Trophoblast cell (in vitro differentiated cells and primary cell): Measurements from ENCODE around the gene CTU2.

Experiments
- DNase-seq, 2 donors: peaks; one replicate each; pipeline ENCODE4 v3.0.0-alpha.2; 2016
- H2AFZ ChIP-seq: 2 replicates; pipeline ENCODE4 v1.6.1; 2013; ENCODE audit warnings: low read length, moderate library complexity, mild to moderate bottlenecking; ENCODE audit not compliant: insufficient read depth, poor library complexity
- H2AK5ac ChIP-seq: 2 replicates; pipeline ENCODE4 v1.6.1; 2013; ENCODE audit warnings: mild to moderate bottlenecking, low read length
- H2BK120ac ChIP-seq: 2 replicates; pipeline ENCODE4 v1.6.1; 2013; ENCODE audit warnings: low read length, mild to moderate bottlenecking, moderate library complexity; ENCODE audit not compliant: insufficient read depth, poor library complexity
- H2BK12ac ChIP-seq: 2 replicates; pipeline ENCODE4 v1.6.1; 2013; ENCODE audit warnings: mild to moderate bottlenecking, low read length, moderate library complexity
- H2BK5ac ChIP-seq: 2 replicates; pipeline ENCODE4 v1.6.1; 2013; ENCODE audit warnings: low read length, low read depth, moderate library complexity, mild to moderate bottlenecking; ENCODE audit not compliant: poor library complexity
- H3K14ac ChIP-seq: 2 replicates; pipeline ENCODE4 v1.6.1; 2013; ENCODE audit warnings: mild to moderate bottlenecking, low read length
- H3K18ac ChIP-seq: 2 replicates; pipeline ENCODE4 v1.6.1; 2013; ENCODE audit warnings: mild to moderate bottlenecking, low read length
- H3K23ac ChIP-seq: 2 replicates; pipeline ENCODE4 v1.6.1; 2013; ENCODE audit warnings: low read length
- H3K27ac ChIP-seq: 2 replicates; pipeline ENCODE4 v1.5.1; 2013; ENCODE audit warnings: low read depth, mild to moderate bottlenecking, inconsistent platforms, low read length, moderate library complexity
- H3K27me3 ChIP-seq: 2 replicates; pipeline ENCODE4 v1.6.1; 2013; ENCODE audit warnings: inconsistent platforms, mild to moderate bottlenecking, low read length, moderate library complexity; ENCODE audit not compliant: insufficient read depth
- H3K36me3 ChIP-seq, 2 experiments: 1 replicate in 1 of 2; 2 replicates in 1 of 2; pipeline ENCODE4 v1.6.1; 2013; ENCODE audit warnings: low read length in 2 of 2, mild to moderate bottlenecking in 2 of 2, moderate library complexity in 1 of 2; ENCODE audit not compliant: insufficient read depth in 2 of 2, control insufficient read depth in 1 of 2
- H3K4ac ChIP-seq: 2 replicates; pipeline ENCODE4 v1.6.1; 2013; ENCODE audit warnings: low read depth, mild to moderate bottlenecking, low read length, moderate library complexity
- H3K4me1 ChIP-seq, 2 experiments: 1 replicate in 1 of 2; 2 replicates in 1 of 2; pipeline ENCODE4 v1.6.1; 2013; ENCODE audit warnings: low read length in 2 of 2, mild to moderate bottlenecking in 2 of 2, moderate library complexity in 1 of 2; ENCODE audit not compliant: insufficient read depth in 2 of 2, control insufficient read depth in 1 of 2
- H3K4me2 ChIP-seq: 2 replicates; pipeline ENCODE4 v1.6.1; 2013; ENCODE audit warnings: inconsistent platforms, mild to moderate bottlenecking, low read length, moderate library complexity
- H3K4me3 ChIP-seq: 2 replicates; pipeline ENCODE4 v1.5.1; 2013; ENCODE audit warnings: mild to moderate bottlenecking, low read depth, low read length, inconsistent platforms
- H3K79me1 ChIP-seq: one replicate; pipeline ENCODE4 v1.6.1; 2013; ENCODE audit warnings: low read length
- H3K79me2 ChIP-seq: 2 replicates; pipeline ENCODE4 v1.6.1; 2013; ENCODE audit warnings: low read length, mild to moderate bottlenecking; ENCODE audit not compliant: control insufficient read depth, insufficient read depth, poor library complexity
- H3K9ac ChIP-seq: 2 replicates; pipeline ENCODE4 v1.6.1; 2013; ENCODE audit warnings: mild to moderate bottlenecking, low read length
- H3K9me3 ChIP-seq: 2 replicates; pipeline ENCODE4 v1.6.1; 2013; ENCODE audit warnings: low read depth, mild to moderate bottlenecking, control low read depth, inconsistent platforms, low read length; ENCODE audit not compliant: insufficient read depth
- H4K12ac ChIP-seq: 2 replicates; pipeline ENCODE4 v1.6.1; 2013; ENCODE audit warnings: low read depth, mild to moderate bottlenecking, low read length, moderate library complexity
- H4K8ac ChIP-seq: 2 replicates; pipeline ENCODE4 v1.6.1; 2013; ENCODE audit warnings: low read depth, mild to moderate bottlenecking, low read length, moderate library complexity
- H4K91ac ChIP-seq: one replicate; pipeline ENCODE4 v1.6.1; 2013; ENCODE audit warnings: low read depth, mild to moderate bottlenecking, low read length, moderate library complexity
- WGBS: extraction: QIAGEN DNeasy Blood & Tissue Kit; methylation state at CpG from one replicate; pipeline ENCODE4 v1.1.7; 2013; ENCODE audit warnings: missing lambda C conversion rate; ENCODE audit not compliant: insufficient read length, insufficient coverage; ENCODE audit errors: extremely low coverage; 5-methylcytosine and 5-hydroxymethylcytosine counted together

CTU2 gene

GRCh38 chr16:88754912-88755744 is 48.8 kb downstream of the CTU2 start:
- H4K8ac ChIP-seq: no peak overlapping the region
- no peak overlapping the region for H3K9ac ChIP-seq
- H4K12ac ChIP-seq: no peak overlapping the region
- H3K4me1 ChIP-seq: peaks cover 4 to 13% of the 10 kb centered on the region in 2 experiments
- no peak overlapping the region for H2AFZ ChIP-seq
- peaks cover 4 to 9% of the 10 kb centered on the region in 2 experiments for H3K36me3 ChIP-seq
- H2BK5ac ChIP-seq: no peak overlapping the region
- H3K27me3 ChIP-seq: no peaks in the 10 kb centered on the region
- no peak overlapping the region for H3K27ac ChIP-seq
- no peak overlapping the region for H3K4me2 ChIP-seq
- H3K14ac ChIP-seq: no peak overlapping the region
- H3K9me3 ChIP-seq: peaks cover 5% of the 10 kb centered on the region
- WGBS: no CpG with 5 or more reads among the region's 42 CpGs
- no peak overlapping the region for H3K23ac ChIP-seq
- no peak overlapping the region for H2BK12ac ChIP-seq
- peaks cover 2% of the 10 kb centered on the region for H3K79me2 ChIP-seq
- no peak overlapping the region for H2BK120ac ChIP-seq
- no peak overlapping the region for H4K91ac ChIP-seq
- no peaks in the 10 kb centered on the region for H3K79me1 ChIP-seq
- no peak overlapping the region for H2AK5ac ChIP-seq
- H3K4ac ChIP-seq: no peak overlapping the region
- DNase-seq: peak; percentile 96 to 98
- H3K4me3 ChIP-seq: no peak overlapping the region
- no peak overlapping the region for H3K18ac ChIP-seq

- WGBS: no CpG with 5 or more reads among the region's 23 CpGs
Observed at GRCh38 chr16:88755745-88756443, 49.6 kb downstream of the CTU2 start.

DNA sequence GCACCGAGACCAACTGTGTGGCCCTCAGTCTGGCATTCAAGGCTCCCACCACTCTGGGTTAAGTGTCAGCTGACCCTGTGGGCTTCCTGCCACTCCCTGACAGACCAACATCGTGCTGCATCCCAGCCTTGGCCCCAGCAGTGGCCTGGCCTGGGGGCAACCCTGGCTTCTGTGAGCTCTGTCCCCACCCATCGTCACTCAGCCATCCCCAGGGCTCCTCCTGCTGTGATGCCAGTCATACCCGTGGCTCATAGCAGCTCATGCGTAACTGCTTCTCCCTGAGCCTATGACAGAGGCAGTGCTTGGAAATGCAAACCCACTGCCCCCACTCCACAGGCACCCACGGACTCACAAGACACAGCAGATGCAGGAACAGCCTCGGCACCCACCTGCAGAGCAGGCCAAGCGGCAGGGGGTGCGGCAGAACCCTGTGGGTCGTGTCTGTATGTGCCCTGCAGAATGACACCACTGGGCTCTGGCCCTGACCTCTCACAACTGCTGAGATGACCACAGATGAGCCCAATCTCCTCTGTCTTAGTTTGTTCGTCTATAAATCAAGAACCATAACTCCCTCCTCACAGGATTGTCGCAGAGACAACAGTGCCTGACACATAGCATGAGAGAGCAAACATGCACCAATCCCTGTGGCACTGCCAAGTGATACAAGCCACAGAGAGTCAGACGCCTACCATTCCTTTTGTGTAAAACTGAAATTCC is 52.1 kb downstream of the CTU2 start:
- Histone ChIP-seq H3K36me3 (peaks cover 7% of the 10 kb centered on the region in 2 experiments), H3K27ac (no peak overlapping the region), H2AK5ac (no peak overlapping the region), H4K8ac (no peak overlapping the region), H2AFZ (no peak overlapping the region), H4K91ac (no peak overlapping the region), H3K79me1 (peaks cover 11% of the 10 kb centered on the region), H3K4ac (no peak overlapping the region), H3K4me3 (no peak overlapping the region), H3K14ac (no peak overlapping the region), H2BK120ac (no peak overlapping the region), H2BK12ac (no peak overlapping the region), H3K4me1 (peaks cover 21 to 37% of the 10 kb centered on the region in 2 experiments), H3K18ac (no peak overlapping the region), H2BK5ac (no peak overlapping the region), H4K12ac (no peak overlapping the region), H3K9me3 (peaks cover 6% of the 10 kb centered on the region), H3K27me3 (no peaks in the 10 kb centered on the region), H3K9ac (no peak overlapping the region), H3K4me2 (no peak overlapping the region), H3K23ac (no peak overlapping the region), H3K79me2 (peaks cover 13% of the 10 kb centered on the region)
- DNase-seq: no peak
- no CpG with 5 or more reads among the region's 13 CpGs for WGBS

More at GRCh38 chr16:88755745-88756443, 49.6 kb downstream of the CTU2 start:
- H3K4me3 ChIP-seq: no peak overlapping the region
- H3K14ac ChIP-seq: no peak overlapping the region
- no peak overlapping the region for H3K4ac ChIP-seq
- no peak overlapping the region for H2BK12ac ChIP-seq
- no peak overlapping the region for H2BK120ac ChIP-seq
- H3K4me1 ChIP-seq: peaks cover 4 to 14% of the 10 kb centered on the region in 2 experiments
- H2AFZ ChIP-seq: no peak overlapping the region
- peaks cover 5% of the 10 kb centered on the region for H3K9me3 ChIP-seq
- DNase-seq: no peak
- H3K23ac ChIP-seq: no peak overlapping the region
- H4K91ac ChIP-seq: no peak overlapping the region
- H2BK5ac ChIP-seq: no peak overlapping the region
- H3K9ac ChIP-seq: no peak overlapping the region
- H3K27ac ChIP-seq: no peak overlapping the region
- H3K79me1 ChIP-seq: no peaks in the 10 kb centered on the region
- H3K18ac ChIP-seq: no peak overlapping the region
- H3K36me3 ChIP-seq: peaks cover 4 to 9% of the 10 kb centered on the region in 2 experiments
- H3K27me3 ChIP-seq: no peaks in the 10 kb centered on the region
- peaks cover 2% of the 10 kb centered on the region for H3K79me2 ChIP-seq
- no peak overlapping the region for H4K12ac ChIP-seq
- no peak overlapping the region for H4K8ac ChIP-seq
- H2AK5ac ChIP-seq: no peak overlapping the region
- H3K4me2 ChIP-seq: no peak overlapping the region

- H3K27me3 ChIP-seq: no peaks in the 10 kb centered on the region
- H3K14ac ChIP-seq: no peak overlapping the region
- H4K12ac ChIP-seq: no peak overlapping the region
- H2AK5ac ChIP-seq: no peak overlapping the region
- no peak overlapping the region for H2BK5ac ChIP-seq
- H3K79me1 ChIP-seq: peaks cover 12% of the 10 kb centered on the region
- no peak overlapping the region for H3K18ac ChIP-seq
- H2BK12ac ChIP-seq: no peak overlapping the region
- DNase-seq: no peak
- no CpG with 5 or more reads among the region's 6 CpGs for WGBS
- H3K4me2 ChIP-seq: no peak overlapping the region
- H2BK120ac ChIP-seq: no peak overlapping the region
- no peak overlapping the region for H3K9ac ChIP-seq
- H3K36me3 ChIP-seq: peaks cover 7% of the 10 kb centered on the region in 2 experiments
- no peak overlapping the region for H4K8ac ChIP-seq
- H3K27ac ChIP-seq: no peak overlapping the region
- H3K23ac ChIP-seq: no peak overlapping the region
- H3K4me1 ChIP-seq: peaks cover 24 to 41% of the 10 kb centered on the region in 2 experiments
- H3K9me3 ChIP-seq: peaks cover 6% of the 10 kb centered on the region
- no peak overlapping the region for H3K4ac ChIP-seq
- H4K91ac ChIP-seq: no peak overlapping the region
- H2AFZ ChIP-seq: no peak overlapping the region
- no peak overlapping the region for H3K4me3 ChIP-seq
- H3K79me2 ChIP-seq: peaks cover 13% of the 10 kb centered on the region
Observed at GRCh38 chr16:88758944-88759244, 52.6 kb downstream of the CTU2 start.
